Type B pancreatic cell (in vitro differentiated cells): Measurements from ENCODE around the gene HDGFL1. TPM values are rescaled to one million over a fixed set of nuclear protein-coding genes. Genes with fewer than 3 reads are reported as not detected.

Experiments used
- DNase-seq: peaks from one replicate; pipeline ENCODE4 v3.0.0; 2021; ENCODE audit warnings: mixed read lengths; ENCODE audit not compliant: unreplicated experiment; ENCODE audit errors: extremely low spot score
- H3K27ac Mint-ChIP-seq: 2 replicates; pipeline ENCODE4 v1.8.0; 2021; ENCODE audit warnings: mild to moderate bottlenecking, mixed read lengths
- H3K27me3 Mint-ChIP-seq: 2 replicates; pipeline ENCODE4 v1.8.0; 2021; ENCODE audit warnings: mixed read lengths
- H3K36me3 Mint-ChIP-seq: 2 replicates; pipeline ENCODE4 v1.8.0; 2021; ENCODE audit warnings: mixed read lengths
- H3K4me1 Mint-ChIP-seq: one replicate; pipeline ENCODE4 v1.8.0; 2021; ENCODE audit warnings: mixed read lengths; ENCODE audit not compliant: unreplicated experiment
- H3K4me3 Mint-ChIP-seq: 2 replicates; pipeline ENCODE4 v1.8.0; 2021; ENCODE audit warnings: mild to moderate bottlenecking, mixed read lengths
- H3K9me3 Mint-ChIP-seq: 2 replicates; pipeline ENCODE4 v1.8.0; 2021; ENCODE audit warnings: mixed read lengths
- total RNA-seq: library from RNA; stranded (reverse); gene quantifications from 2 replicates; pipeline ENCODE4 v1.2.1, GENCODE V29; 2021; ENCODE audit warnings: low replicate concordance
- TF ChIP-seq, protein P1 (sequence below): fragments of 200-600 bp; sonication (generic); conservative IDR thresholded peaks from 2 replicates; pipeline ENCODE4 v1.5.0; 2021; ENCODE audit warnings: antibody characterized with exemption, mild to moderate bottlenecking

The HDGFL1 gene
- total RNA-seq, 1 donor from 2014 or later, result not detected

DNA sequence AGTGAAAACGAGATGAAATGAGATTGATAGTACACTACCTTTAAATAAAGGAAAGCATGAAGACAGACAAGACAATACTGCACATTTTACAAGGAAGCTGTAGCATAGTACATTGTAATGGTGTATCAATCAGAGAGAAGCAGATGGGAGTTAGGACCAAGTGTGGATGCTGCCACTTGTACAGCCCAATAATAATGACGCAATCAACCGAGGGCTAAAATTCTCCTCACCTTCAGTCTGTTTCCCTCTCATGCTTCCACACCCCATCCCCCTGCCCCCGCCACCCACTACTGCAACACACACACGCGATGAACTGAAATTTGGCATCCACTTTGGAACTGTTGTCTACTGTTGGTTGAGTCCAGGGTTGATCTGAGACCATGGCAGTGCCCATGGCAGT, 12.4 kb upstream of the HDGFL1 start:
- H3K36me3 Mint-ChIP-seq, result no peaks in the 10 kb centered on the region
- no peak overlapping the region for H3K4me3 Mint-ChIP-seq
- no peaks in the 10 kb centered on the region for H3K27me3 Mint-ChIP-seq
- H3K4me1 Mint-ChIP-seq, result peaks cover 5% of the 10 kb centered on the region
- no peak for DNase-seq
- TF ChIP-seq, protein P1, sequence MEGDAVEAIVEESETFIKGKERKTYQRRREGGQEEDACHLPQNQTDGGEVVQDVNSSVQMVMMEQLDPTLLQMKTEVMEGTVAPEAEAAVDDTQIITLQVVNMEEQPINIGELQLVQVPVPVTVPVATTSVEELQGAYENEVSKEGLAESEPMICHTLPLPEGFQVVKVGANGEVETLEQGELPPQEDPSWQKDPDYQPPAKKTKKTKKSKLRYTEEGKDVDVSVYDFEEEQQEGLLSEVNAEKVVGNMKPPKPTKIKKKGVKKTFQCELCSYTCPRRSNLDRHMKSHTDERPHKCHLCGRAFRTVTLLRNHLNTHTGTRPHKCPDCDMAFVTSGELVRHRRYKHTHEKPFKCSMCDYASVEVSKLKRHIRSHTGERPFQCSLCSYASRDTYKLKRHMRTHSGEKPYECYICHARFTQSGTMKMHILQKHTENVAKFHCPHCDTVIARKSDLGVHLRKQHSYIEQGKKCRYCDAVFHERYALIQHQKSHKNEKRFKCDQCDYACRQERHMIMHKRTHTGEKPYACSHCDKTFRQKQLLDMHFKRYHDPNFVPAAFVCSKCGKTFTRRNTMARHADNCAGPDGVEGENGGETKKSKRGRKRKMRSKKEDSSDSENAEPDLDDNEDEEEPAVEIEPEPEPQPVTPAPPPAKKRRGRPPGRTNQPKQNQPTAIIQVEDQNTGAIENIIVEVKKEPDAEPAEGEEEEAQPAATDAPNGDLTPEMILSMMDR, result no peak
- no peak overlapping the region for H3K27ac Mint-ChIP-seq
- no peaks in the 10 kb centered on the region for H3K9me3 Mint-ChIP-seq

DNA sequence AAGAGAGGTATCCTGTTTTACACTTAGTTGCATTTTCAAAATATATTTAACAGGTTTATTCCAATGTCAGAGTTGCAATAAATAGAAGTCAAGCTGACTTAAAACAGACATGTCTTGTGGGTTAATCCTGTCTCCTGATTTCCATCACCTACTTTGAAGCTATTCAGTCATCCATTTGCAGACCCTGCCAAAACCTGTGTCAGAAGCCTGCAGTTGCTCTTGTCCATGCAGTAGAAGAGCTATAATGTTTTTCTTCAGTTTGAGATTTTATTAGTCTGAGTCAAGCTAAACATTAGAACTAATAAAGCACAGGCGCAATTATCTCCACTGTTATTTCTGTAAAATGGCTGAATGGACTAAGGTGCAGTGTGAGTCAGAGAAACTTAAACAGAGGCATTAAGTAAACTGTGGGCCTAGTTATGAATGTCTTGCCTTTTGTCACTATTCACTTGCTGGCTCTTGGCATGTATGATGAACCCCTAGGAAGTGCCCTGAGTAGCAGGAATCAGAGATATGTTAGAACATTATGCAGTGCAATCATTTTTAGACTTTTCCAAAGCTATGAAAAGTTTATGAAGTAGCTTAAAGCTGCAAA, 11.0 kb upstream of the HDGFL1 start:
- TF ChIP-seq, protein P1, result no peak
- H3K27me3 Mint-ChIP-seq, result no peaks in the 10 kb centered on the region
- H3K36me3 Mint-ChIP-seq, result no peaks in the 10 kb centered on the region
- no peak overlapping the region for H3K4me3 Mint-ChIP-seq
- H3K9me3 Mint-ChIP-seq, result no peaks in the 10 kb centered on the region
- peaks cover 5% of the 10 kb centered on the region for H3K4me1 Mint-ChIP-seq
- DNase-seq, result no peak
- H3K27ac Mint-ChIP-seq, result no peak overlapping the region

DNA sequence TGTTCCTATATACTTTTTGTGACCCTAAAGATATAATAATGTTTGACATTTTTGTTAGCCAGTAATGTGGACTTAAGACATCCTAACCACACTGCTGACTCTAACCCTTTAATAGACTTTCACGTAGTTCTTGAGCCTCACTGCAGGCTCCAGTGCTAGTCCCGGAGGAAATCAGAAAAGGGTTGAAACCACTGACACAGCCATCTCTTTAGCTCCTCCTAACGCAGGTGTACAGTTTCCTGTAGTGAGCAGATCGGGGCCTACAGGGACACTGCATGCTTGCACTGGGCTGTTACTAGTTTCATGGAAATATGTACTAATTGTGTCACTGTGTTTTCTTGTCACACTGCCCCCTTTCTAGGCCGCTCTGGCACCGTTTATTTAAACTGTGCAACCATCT, 512 bp upstream of the HDGFL1 start:
- Mint-ChIP-seq H3K4me1 (no peaks in the 10 kb centered on the region), H3K36me3 (peaks cover 4% of the 10 kb centered on the region), H3K27ac (no peak overlapping the region), H3K4me3 (no peak overlapping the region), H3K9me3 (no peaks in the 10 kb centered on the region), H3K27me3 (no peaks in the 10 kb centered on the region)
- no peak for DNase-seq
- TF ChIP-seq, protein P1, result no peak

DNA sequence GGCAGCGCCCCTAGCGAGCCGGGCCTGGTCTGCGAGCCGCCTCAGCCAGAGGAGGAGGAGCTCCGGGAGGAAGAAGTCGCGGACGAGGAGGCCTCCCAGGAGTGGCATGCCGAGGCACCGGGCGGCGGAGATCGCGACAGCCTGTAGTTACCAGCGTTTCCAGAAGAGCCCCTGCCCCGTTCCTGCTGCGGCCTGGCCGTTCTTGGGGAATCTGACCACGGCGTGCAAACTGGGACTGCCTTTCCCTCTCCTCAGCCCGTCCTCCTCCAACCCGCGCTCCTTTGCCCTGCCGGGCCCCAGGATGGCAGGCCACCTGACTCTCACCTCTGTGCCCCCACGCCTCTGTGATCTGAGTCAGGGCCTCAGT, 802 bp downstream of the HDGFL1 start:
- H3K36me3 Mint-ChIP-seq, result peaks cover 4% of the 10 kb centered on the region
- no peak overlapping the region for H3K4me3 Mint-ChIP-seq
- no peaks in the 10 kb centered on the region for H3K4me1 Mint-ChIP-seq
- TF ChIP-seq, protein P1, result no peak
- no peak for DNase-seq
- no peaks in the 10 kb centered on the region for H3K27me3 Mint-ChIP-seq
- H3K9me3 Mint-ChIP-seq, result no peaks in the 10 kb centered on the region
- no peak overlapping the region for H3K27ac Mint-ChIP-seq

DNA sequence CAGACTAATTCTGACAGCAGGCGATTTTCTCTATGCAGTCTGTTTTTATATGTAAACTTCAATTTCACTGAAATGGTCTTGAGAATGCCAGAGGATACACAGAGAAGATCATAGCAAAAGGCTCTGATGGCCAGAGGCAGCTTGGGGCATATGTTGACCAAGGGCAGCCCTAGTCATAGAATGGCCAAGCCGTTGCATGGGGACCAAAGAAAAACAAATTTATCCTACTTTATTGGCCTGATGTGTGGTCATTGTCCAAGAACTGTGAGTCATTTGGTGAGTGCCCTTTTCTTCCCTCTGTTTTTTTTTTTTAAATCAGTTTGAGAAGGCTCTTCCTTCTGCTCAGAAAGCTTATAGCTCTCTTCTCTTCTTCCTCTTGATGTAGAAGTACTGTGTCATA, 5.8 kb downstream of the HDGFL1 start:
- Mint-ChIP-seq H3K27me3 (no peaks in the 10 kb centered on the region), H3K9me3 (no peaks in the 10 kb centered on the region), H3K36me3 (peaks cover 4% of the 10 kb centered on the region), H3K4me3 (no peak overlapping the region), H3K4me1 (peaks cover 4% of the 10 kb centered on the region), H3K27ac (no peak overlapping the region)
- TF ChIP-seq, protein P1, result no peak
- no peak for DNase-seq

DNA sequence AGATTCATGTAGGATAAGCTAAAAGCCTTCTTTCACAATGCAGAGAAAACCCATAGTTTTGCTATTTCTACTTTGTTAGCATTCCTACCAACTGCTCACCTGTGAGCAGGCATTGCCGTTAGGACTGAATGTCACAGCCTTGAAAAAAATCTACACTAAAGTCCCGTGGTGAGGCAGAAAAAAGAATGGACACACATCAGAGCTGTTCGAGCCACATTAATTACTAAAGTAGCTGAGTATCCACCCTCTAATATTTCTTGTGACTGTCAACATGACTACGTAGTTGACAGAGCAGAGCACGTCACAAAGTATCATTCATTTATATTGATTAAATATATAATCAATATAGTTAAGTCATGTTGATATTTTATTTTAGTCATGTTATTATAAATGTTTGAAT, 10.1 kb downstream of the HDGFL1 start:
- H3K9me3 Mint-ChIP-seq, result no peaks in the 10 kb centered on the region
- no peak overlapping the region for H3K27ac Mint-ChIP-seq
- no peaks in the 10 kb centered on the region for H3K27me3 Mint-ChIP-seq
- TF ChIP-seq, protein P1, result no peak
- H3K4me1 Mint-ChIP-seq, result peaks cover 9% of the 10 kb centered on the region
- H3K36me3 Mint-ChIP-seq, result no peaks in the 10 kb centered on the region
- no peak for DNase-seq
- no peak overlapping the region for H3K4me3 Mint-ChIP-seq
